Measurements from ENCODE around the gene SPG11.
"Not testable (repeated sequence)": the region's sequence is repeated elsewhere in the genome, so short reads cannot be mapped to it uniquely, and the experiment has no call there.

The SPG11 gene

GRCh38 chr15:44663410-44664308, at the start of gene SPG11:
Gene SPG11, minus strand, starts transcription at chr15:44663662. Its CDS starts 15 bp downstream, at chr15:44663647.
- peak; percentile 99 for DNase-seq

- peak; percentile 96 for DNase-seq
Measured at GRCh38 chr15:44712346-44713005, 49.0 kb upstream of the SPG11 start.

- peak; percentile 82 for DNase-seq
Measured at GRCh38 chr15:44711743-44712345, 48.4 kb upstream of the SPG11 start.

- DNase-seq: peak; percentile 99
Measured at GRCh38 chr15:44711096-44711742, 47.8 kb upstream of the SPG11 start, which contains the start of the genes B2M and PATL2. Gene B2M, plus strand, starts transcription at chr15:44711517. Its CDS starts 30 bp downstream, at chr15:44711547. Gene PATL2, minus strand, starts transcription at chr15:44711323. Its CDS starts 34,833 bp downstream, at chr15:44676490.

- DNase-seq: peak; percentile 87
Measured at GRCh38 chr15:44710236-44711095, 47.0 kb upstream of the SPG11 start.

- no peak for DNase-seq
Measured at GRCh38 chr15:44706946-44707636, 43.6 kb upstream of the SPG11 start.

- peak; percentile 31 for DNase-seq
Measured at GRCh38 chr15:44706401-44706800, 42.9 kb upstream of the SPG11 start.

- no peak for DNase-seq
Measured at GRCh38 chr15:44705986-44706385, 42.5 kb upstream of the SPG11 start.

GRCh38 chr15:44700676-44701075, 37.2 kb upstream of the SPG11 start:
- not testable (repeated sequence) for DNase-seq

- no peak for DNase-seq
Measured at GRCh38 chr15:44698641-44699040, 35.2 kb upstream of the SPG11 start.

GRCh38 chr15:44697014-44697413, 33.6 kb upstream of the SPG11 start:
- DNase-seq: no peak

- no peak for DNase-seq
Measured at GRCh38 chr15:44695294-44695693, 31.8 kb upstream of the SPG11 start.

GRCh38 chr15:44694416-44694815, 31.0 kb upstream of the SPG11 start:
- no peak for DNase-seq

- DNase-seq: no peak
Measured at GRCh38 chr15:44692659-44693058, 29.2 kb upstream of the SPG11 start.

GRCh38 chr15:44690245-44690644, 26.8 kb upstream of the SPG11 start:
- DNase-seq: not testable (repeated sequence)

- not testable (repeated sequence) for DNase-seq
Measured at GRCh38 chr15:44689318-44689717, 25.9 kb upstream of the SPG11 start.

- DNase-seq: peak; percentile 84
Measured at GRCh38 chr15:44682809-44683682, 19.6 kb upstream of the SPG11 start.

GRCh38 chr15:44682211-44682610, 18.7 kb upstream of the SPG11 start:
- no peak for DNase-seq

- DNase-seq: no peak
Measured at GRCh38 chr15:44676676-44677075, 13.2 kb upstream of the SPG11 start.

- no peak for DNase-seq
Measured at GRCh38 chr15:44675911-44676310, 12.4 kb upstream of the SPG11 start.

All from hematopoietic multipotent progenitor cell treated with erythropoietin and hydrocortisone succinate and interleukin-3 and kit ligand, for 4 days (in vitro differentiated cells).